Hepatocyte (in vitro differentiated cells): Measurements from ENCODE around the gene LTO1. TPM values are rescaled to one million over a fixed set of nuclear protein-coding genes. Genes with fewer than 3 reads are reported as not detected.

Source experiments
- DNase-seq: peaks from one replicate; pipeline ENCODE4 v3.0.0-alpha.2; 2016; ENCODE audit warnings: low spot score
- H2AFZ ChIP-seq: fragments of 200-600 bp; sonication (generic); 2 replicates; pipeline ENCODE4 v1.6.0; 2016; ENCODE audit warnings: antibody characterized with exemption, mild to moderate bottlenecking
- H3K27ac ChIP-seq: fragments of 200-600 bp; sonication (generic); 2 replicates; pipeline ENCODE4 v1.5.1; 2016; ENCODE audit warnings: mild to moderate bottlenecking
- H3K27me3 ChIP-seq: fragments of 200-600 bp; sonication (generic); 2 replicates; pipeline ENCODE4 v1.6.1; 2016
- H3K36me3 ChIP-seq: fragments of 200-600 bp; sonication (generic); replicated peaks from 2 replicates; pipeline ENCODE4 v1.5.1; 2016; ENCODE audit warnings: low read depth; ENCODE audit not compliant: insufficient read depth
- H3K4me1 ChIP-seq: fragments of 200-600 bp; sonication (generic); 2 replicates; pipeline ENCODE4 v1.5.1; 2016; ENCODE audit warnings: mild to moderate bottlenecking, moderate library complexity; ENCODE audit not compliant: insufficient read depth
- H3K4me2 ChIP-seq: fragments of 200-600 bp; sonication (generic); 2 replicates; pipeline ENCODE4 v1.6.0; 2016
- H3K4me3 ChIP-seq: fragments of 200-600 bp; sonication (generic); 2 replicates; pipeline ENCODE4 v1.5.1; 2016; ENCODE audit warnings: mild to moderate bottlenecking
- H3K79me2 ChIP-seq: fragments of 200-600 bp; sonication (generic); 2 replicates; pipeline ENCODE4 v1.6.0; 2017; ENCODE audit warnings: mild to moderate bottlenecking
- H3K9me2 ChIP-seq: fragments of 200-600 bp; sonication (generic); replicated peaks from 2 replicates; pipeline ENCODE4 v1.6.0; 2017; ENCODE audit warnings: mild to moderate bottlenecking; ENCODE audit not compliant: insufficient read depth
- H3K9me3 ChIP-seq: fragments of 200-600 bp; sonication (generic); 2 replicates; pipeline ENCODE4 v1.5.1; 2016; ENCODE audit warnings: low read depth, mild to moderate bottlenecking
- H4K20me1 ChIP-seq: fragments of 200-600 bp; sonication (generic); 2 replicates; pipeline ENCODE4 v1.6.0; 2016; ENCODE audit warnings: mild to moderate bottlenecking; ENCODE audit not compliant: insufficient read depth, poor library complexity, severe bottlenecking
- CTCF ChIP-seq: fragments of 200-600 bp; sonication (generic); IDR thresholded peaks from 2 replicates; pipeline ENCODE4 v1.5.1; 2016; ENCODE audit warnings: antibody characterized with exemption, mild to moderate bottlenecking; ENCODE audit not compliant: poor library complexity
- EZH2 ChIP-seq: fragments of 200-600 bp; sonication (generic); IDR thresholded peaks from 2 replicates; pipeline ENCODE4 v1.6.1; 2016; ENCODE audit warnings: antibody characterized with exemption, mild to moderate bottlenecking, borderline replicate concordance
- EZH2phosphoT487 ChIP-seq: fragments of 200-600 bp; sonication (generic); IDR thresholded peaks from one replicate; pipeline ENCODE4 v1.6.1; 2018; ENCODE audit warnings: antibody characterized with exemption, mild to moderate bottlenecking, low read depth, moderate library complexity; ENCODE audit not compliant: unreplicated experiment, severe bottlenecking
- WGBS: methylation state at CpG from one replicate; pipeline ENCODE4 v1.1.6; 2016; ENCODE audit warnings: low lambda C conversion rate; ENCODE audit errors: missing lambda C conversion rate; 5-methylcytosine and 5-hydroxymethylcytosine counted together
- polyA plus RNA-seq: library from polyadenylated mRNA; unstranded; fragments of >200 nt; fragmentation: Nextera tagmentation; extraction: Ambion mirVana; gene quantifications from 2 replicates; pipeline ENCODE4 v1.2.1, GENCODE V29; 2016
- total RNA-seq: library from RNA; depleted of rRNA; stranded (reverse); fragments of >200 nt; gene quantifications from 2 replicates; pipeline ENCODE4 v1.2.3, GENCODE V29; 2014

The LTO1 gene
- total and polyA plus RNA-seq, 2 experiments from 2014 or later = 12.6 to 13.4 TPM

- no peak for DNase-seq
- TF ChIP-seq EZH2 = no peak
- TF ChIP-seq CTCF = no peak
- TF ChIP-seq EZH2phosphoT487 = no peak
- Histone ChIP-seq H3K27ac (no peak overlapping the region), H3K4me1 (no peaks in the 10 kb centered on the region), H3K27me3 (no peaks in the 10 kb centered on the region), H4K20me1 (no peaks in the 10 kb centered on the region), H3K9me2 (no peaks in the 10 kb centered on the region), H2AFZ (no peak overlapping the region), H3K36me3 (no peaks in the 10 kb centered on the region), H3K4me2 (peak overlapping the region; percentile 71), H3K9me3 (no peaks in the 10 kb centered on the region), H3K4me3 (no peak overlapping the region), H3K79me2 (no peaks in the 10 kb centered on the region)
- WGBS = 69% methylated on average over 8 of the region's 8 CpGs
Measured at GRCh38 chr11:69685348-69685747, 10.2 kb upstream of the LTO1 start.

GRCh38 chr11:69684651-69685050 is 9.5 kb upstream of the LTO1 start:
- Histone ChIP-seq H3K4me2 (no peak overlapping the region), H3K36me3 (no peaks in the 10 kb centered on the region), H3K27ac (no peak overlapping the region), H3K79me2 (no peaks in the 10 kb centered on the region), H3K9me3 (no peaks in the 10 kb centered on the region), H3K27me3 (no peaks in the 10 kb centered on the region), H2AFZ (no peak overlapping the region), H3K4me3 (no peak overlapping the region), H4K20me1 (no peaks in the 10 kb centered on the region), H3K4me1 (no peaks in the 10 kb centered on the region), H3K9me2 (no peaks in the 10 kb centered on the region)
- TF ChIP-seq CTCF = no peak
- 85% methylated on average over 11 of the region's 11 CpGs for WGBS
- DNase-seq = no peak

GRCh38 chr11:69683764-69684333 is 8.7 kb upstream of the LTO1 start:
- H4K20me1 ChIP-seq = no peaks in the 10 kb centered on the region
- H3K4me3 ChIP-seq = no peak overlapping the region
- H3K79me2 ChIP-seq = no peaks in the 10 kb centered on the region
- H3K27me3 ChIP-seq = no peaks in the 10 kb centered on the region
- DNase-seq = no peak
- no peaks in the 10 kb centered on the region for H3K36me3 ChIP-seq
- no peak overlapping the region for H3K4me2 ChIP-seq
- H3K4me1 ChIP-seq = no peaks in the 10 kb centered on the region
- WGBS = 64% methylated on average over 9 of the region's 9 CpGs
- H3K9me2 ChIP-seq = no peaks in the 10 kb centered on the region
- no peaks in the 10 kb centered on the region for H3K9me3 ChIP-seq
- no peak overlapping the region for H3K27ac ChIP-seq
- H2AFZ ChIP-seq = no peak overlapping the region
- TF ChIP-seq EZH2phosphoT487 = no peak
- no peak for TF ChIP-seq EZH2
- TF ChIP-seq CTCF = peak; percentile 43

GRCh38 chr11:69682681-69683326 is 7.7 kb upstream of the LTO1 start:
- Histone ChIP-seq H3K27me3 (no peaks in the 10 kb centered on the region), H3K9me2 (no peaks in the 10 kb centered on the region), H2AFZ (no peak overlapping the region), H3K79me2 (no peaks in the 10 kb centered on the region), H3K9me3 (no peaks in the 10 kb centered on the region), H3K4me2 (no peak overlapping the region), H3K36me3 (no peaks in the 10 kb centered on the region), H4K20me1 (no peaks in the 10 kb centered on the region), H3K4me3 (no peak overlapping the region), H3K4me1 (no peaks in the 10 kb centered on the region), H3K27ac (no peak overlapping the region)
- no peak for DNase-seq
- TF ChIP-seq EZH2phosphoT487 (no peak), EZH2 (no peak), CTCF (no peak)
- 88% methylated on average over 7 of the region's 7 CpGs for WGBS
